Activated CD8-positive, alpha-beta memory T cell treated with anti-CD3 and anti-CD28 coated beads, Interleukin-2, amount 50 U/mL, for 48 hours (primary cell): ENCODE results near the gene ATE1.
"Not testable (repeated sequence)": the region's sequence is repeated elsewhere in the genome, so short reads cannot be mapped to it uniquely, and the experiment has no call there.

Source experiments
- DNase-seq: peaks from one replicate; pipeline ENCODE4 v3.0.0-alpha.2; 2020

ATE1 gene

DNA sequence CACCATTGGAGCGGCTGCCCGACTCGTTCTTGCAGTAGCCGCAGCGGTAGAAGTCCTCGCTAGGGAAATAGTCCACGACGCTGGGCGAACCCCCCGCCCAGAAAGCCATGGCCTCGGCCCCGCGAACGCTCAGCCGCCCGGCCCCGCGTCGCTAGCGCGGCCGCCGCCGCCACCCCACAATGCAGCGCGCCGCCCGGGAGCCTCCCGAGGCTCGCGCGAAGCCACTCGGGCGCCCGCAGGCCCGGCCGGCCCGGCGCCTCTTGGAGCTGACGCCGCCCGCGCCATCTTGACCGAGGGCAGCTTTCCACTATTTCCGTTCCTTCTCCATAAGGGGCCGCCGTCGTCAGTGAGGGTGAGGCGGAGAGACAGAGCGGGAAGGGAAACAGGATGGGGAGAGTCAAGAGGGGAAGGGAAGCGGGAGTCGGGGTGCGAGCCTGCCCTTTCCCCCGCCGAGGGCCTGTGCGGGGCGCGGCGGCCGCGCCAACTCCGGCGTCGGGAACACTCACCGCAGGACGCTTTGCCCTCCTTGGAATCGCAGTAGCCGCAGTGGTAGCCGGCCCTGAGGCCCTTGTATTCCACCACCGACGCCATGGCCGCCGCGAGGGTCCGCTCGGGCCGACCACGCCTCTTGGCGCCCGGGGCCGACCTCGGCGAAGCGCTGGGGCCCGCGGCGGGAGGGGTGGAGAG lies at the start of gene ATE1:
ATE1 (minus strand) TSS at position 191 of the 687 bp plus-strand sequence; CDS start at position 109, 82 bp downstream.
- peak; percentile 92 for DNase-seq

GRCh38 chr10:121976607-121977006 lies 48.8 kb upstream of the ATE1 start:
- no peak for DNase-seq

- DNase-seq, result no peak
Measured at GRCh38 chr10:121975295-121976086, 47.7 kb upstream of the ATE1 start.

- peak; percentile 89 for DNase-seq
Measured at GRCh38 chr10:121974535-121975294, 46.9 kb upstream of the ATE1 start, which contains the start of gene NSMCE4A. TSS of gene NSMCE4A (minus strand) at chr10:121975217. CDS start at chr10:121975165, 52 bp downstream.

- no peak for DNase-seq
Measured at GRCh38 chr10:121974019-121974534, 46.2 kb upstream of the ATE1 start.

DNA sequence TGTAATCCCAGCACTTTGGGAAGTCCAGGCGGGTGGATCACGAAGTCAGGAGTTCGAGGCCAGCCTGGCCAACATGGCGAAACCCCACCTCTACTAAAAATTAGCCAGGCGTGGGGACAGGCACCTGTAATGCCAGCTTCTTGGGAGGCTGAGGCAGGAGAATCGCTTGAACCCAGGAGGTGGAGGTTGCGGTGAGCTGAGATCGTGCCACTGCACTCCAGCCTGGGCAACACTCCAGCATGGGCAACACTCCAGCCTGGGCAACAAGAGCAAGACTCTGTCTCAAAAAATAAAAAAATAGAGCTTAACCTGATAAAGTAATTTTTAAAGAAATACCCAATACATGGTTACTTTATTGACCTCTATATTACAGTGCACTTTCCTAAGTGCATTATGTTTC lies 41.3 kb upstream of the ATE1 start:
- not testable (repeated sequence) for DNase-seq

GRCh38 chr10:121965996-121966395 lies 38.2 kb upstream of the ATE1 start:
- DNase-seq, result no peak

- DNase-seq, result no peak
Measured at GRCh38 chr10:121961456-121961855, 33.6 kb upstream of the ATE1 start.

DNA sequence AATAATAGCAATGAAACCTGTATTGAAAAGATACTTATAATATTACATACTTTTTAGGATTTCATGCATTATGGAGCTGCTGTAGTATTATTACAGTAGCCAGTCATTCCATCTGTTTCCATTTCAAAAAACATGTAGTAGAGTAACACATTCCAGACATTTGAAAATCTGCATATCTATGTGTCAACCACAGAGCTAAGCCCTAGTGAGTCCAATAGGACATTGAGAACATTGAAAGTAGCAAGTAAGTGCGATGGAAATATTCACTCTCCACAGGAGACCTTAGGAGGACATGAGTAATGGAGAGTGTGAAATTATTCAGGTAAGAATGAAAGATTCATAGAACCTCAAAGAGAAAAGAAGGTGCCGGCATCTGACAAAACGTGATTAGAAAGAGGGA lies 31.8 kb upstream of the ATE1 start:
- no peak for DNase-seq

- no peak for DNase-seq
Measured at GRCh38 chr10:121956111-121957061, 28.6 kb upstream of the ATE1 start.

- no peak for DNase-seq
Measured at GRCh38 chr10:121952226-121952625, 24.4 kb upstream of the ATE1 start.

GRCh38 chr10:121949451-121949850 lies 21.6 kb upstream of the ATE1 start:
- no peak for DNase-seq

DNA sequence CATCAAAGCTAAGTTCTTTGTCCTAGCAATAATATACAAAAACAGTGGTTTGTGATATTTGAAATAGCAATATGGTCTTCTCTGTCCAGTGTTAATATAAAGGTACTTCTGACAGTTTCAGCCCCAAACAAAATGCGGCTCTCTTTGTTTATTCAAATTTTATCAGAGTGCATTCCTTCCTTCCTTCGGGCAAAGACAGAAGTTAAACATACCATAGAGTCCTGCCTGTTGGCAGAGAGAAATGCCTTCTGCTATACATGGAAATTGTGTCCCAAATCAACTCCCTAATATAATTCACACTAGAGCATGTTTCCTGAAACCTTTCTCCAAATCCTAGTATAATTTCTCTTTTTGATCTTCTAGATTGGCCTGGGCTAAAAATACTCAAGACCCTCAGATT lies 21.2 kb upstream of the ATE1 start:
- no peak for DNase-seq

- no peak for DNase-seq
Measured at GRCh38 chr10:121947343-121948330, 19.8 kb upstream of the ATE1 start.

- no peak for DNase-seq
Measured at GRCh38 chr10:121942749-121943416, 15.1 kb upstream of the ATE1 start.

- no peak for DNase-seq
Measured at GRCh38 chr10:121941532-121941931, 13.7 kb upstream of the ATE1 start.

GRCh38 chr10:121936295-121936694 lies 8.5 kb upstream of the ATE1 start:
- DNase-seq, result no peak

DNA sequence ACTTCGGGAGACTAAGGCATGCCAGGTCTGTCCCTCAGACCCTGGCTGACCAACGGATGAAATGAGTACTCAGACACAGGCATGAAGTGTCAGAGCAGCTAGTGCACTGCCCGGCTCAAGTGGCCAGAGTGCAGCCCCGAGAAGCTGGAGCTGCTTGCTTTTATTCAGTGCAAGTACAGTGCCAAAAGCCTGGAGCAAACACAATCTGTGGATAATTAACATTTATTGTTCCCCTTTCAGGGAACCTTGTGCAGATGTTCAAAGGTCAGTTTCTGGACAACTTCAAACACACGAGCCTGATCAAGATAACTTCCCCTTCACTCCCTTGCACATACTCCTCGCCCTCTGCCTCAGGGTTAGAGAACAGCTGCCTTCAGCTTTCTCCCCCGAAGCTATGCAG lies 7.9 kb upstream of the ATE1 start:
- no peak for DNase-seq

DNA sequence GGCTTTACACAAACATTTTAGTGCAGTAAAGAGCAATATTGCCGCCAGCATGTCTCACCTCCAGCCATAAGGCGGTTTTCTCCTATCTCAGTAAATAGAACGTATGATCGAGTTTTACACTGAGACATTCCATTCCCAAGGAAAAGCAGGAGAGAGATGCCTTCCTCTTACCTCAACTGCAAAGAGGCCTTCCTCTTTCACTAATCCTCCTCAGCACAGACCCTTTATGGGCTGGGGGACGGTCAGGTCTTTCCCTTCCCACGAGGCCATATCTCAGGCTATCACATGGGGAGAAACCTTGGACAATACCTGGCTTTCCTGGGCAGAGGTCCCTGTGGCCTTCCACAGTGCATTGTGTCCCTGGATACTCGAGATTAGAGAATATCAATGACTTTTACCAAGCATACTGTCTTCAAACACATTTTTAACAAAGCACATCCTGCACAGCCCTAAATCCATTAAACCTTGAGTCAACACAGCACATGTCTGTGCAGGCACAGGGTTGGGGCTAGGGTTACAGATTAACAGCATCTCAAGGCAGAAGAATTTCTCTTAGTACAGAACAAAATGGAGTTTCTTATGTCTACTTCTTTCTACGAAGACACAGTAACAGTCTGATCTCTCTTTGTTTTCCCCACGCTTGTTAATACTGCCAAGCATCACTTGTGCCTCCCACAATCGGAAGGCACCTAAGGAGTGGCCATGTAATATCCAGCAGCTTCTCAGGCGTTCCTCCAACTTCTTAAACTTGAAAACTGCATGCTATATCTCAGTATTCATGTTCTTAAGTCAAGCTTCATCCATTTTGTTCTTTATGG lies 2.6 kb upstream of the ATE1 start:
- not testable (repeated sequence) for DNase-seq
